ENCODE results near the gene GLRX5. TPM values are rescaled to one million over a fixed set of nuclear protein-coding genes. Genes with fewer than 3 reads are reported as not detected.
A peak's percentile ranks its signal among the peaks of the same experiment; 100 is the strongest.

The GLRX5 gene
- total RNA-seq, 1 donor from 2014 or later, result 24.6 TPM

DNA sequence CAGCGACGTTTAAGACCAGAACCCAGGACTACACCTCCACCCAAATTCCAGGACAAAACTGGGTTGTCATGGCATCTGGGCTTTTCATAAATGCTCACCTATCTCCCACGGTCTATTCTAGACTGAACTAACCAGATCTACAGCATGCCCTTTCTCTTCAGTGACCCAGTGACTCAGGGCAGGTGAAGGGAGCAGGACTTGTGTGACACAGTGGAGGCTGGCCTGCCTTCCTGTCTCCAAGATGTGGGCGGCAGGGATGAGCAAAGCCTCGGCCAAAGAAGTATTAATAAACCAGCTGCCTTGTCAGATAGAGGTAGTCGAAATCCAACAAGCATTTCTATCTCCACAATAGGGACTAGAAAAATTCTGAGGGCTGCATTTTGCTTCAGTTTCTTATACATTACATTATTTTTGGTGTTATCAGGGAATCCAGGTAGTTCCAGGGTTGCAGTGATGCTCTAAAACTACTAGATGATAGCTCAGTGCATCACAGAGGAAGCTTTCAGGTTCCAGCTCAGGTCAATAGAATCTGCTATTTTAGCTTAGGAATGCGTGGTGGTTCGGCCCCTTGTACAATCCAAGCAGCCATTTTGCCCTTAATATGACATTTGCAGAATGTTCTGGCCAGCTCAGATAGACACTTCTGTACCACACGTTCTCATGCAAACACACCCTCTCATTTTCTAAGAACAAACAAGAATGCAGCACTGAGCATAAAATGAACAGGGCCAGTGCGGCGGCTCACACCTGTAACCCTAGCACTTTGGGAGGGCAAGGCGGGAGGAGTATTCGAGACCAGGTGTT is 4.2 kb upstream of the GLRX5 start:
- no peaks in the 10 kb centered on the region for H3K9me3 ChIP-seq

DNA sequence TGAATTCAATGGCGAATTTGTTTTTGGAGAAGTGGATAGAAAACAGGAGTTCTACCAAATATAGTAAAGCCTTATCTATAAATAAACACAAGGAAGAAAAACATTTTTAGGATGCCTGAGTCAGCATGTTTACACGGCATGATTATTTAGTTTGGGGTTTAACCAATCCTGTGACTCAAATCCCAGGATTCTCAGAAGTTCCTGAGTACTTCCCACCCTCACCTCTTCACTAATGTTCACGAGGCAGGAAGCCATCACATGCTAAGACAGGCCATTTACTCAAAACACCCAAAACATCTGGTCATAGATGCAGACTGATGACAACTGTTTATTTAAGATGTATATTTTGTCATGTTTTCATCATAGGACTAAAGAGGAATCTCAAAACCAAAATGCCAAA is 3.4 kb upstream of the GLRX5 start:
- Histone ChIP-seq H3K4me3 (peak overlapping the region in 1 of 2 donors; percentile 14), H3K27me3 (no peaks in the 10 kb centered on the region), H3K4me1 (peaks cover 27 to 53% of the 10 kb centered on the region in 2 donors), H3K9me3 (no peaks in the 10 kb centered on the region), H3K27ac (peak overlapping the region; percentile 53 to 60), H3K36me3 (no peaks in the 10 kb centered on the region)
- intact Hi-C loops (cut with DNase I), result loop anchor here (5.0 to 10.0 kb wide), 4 partner anchors 207 to 1266 kb away; partner anchors contain the start of genes ATG2B, GSKIP, PAPOLA and VRK1
- DNase-seq (ENCODE audit: low spot score in 2 of 2), result no peak
- TF ChIP-seq, protein P1, sequence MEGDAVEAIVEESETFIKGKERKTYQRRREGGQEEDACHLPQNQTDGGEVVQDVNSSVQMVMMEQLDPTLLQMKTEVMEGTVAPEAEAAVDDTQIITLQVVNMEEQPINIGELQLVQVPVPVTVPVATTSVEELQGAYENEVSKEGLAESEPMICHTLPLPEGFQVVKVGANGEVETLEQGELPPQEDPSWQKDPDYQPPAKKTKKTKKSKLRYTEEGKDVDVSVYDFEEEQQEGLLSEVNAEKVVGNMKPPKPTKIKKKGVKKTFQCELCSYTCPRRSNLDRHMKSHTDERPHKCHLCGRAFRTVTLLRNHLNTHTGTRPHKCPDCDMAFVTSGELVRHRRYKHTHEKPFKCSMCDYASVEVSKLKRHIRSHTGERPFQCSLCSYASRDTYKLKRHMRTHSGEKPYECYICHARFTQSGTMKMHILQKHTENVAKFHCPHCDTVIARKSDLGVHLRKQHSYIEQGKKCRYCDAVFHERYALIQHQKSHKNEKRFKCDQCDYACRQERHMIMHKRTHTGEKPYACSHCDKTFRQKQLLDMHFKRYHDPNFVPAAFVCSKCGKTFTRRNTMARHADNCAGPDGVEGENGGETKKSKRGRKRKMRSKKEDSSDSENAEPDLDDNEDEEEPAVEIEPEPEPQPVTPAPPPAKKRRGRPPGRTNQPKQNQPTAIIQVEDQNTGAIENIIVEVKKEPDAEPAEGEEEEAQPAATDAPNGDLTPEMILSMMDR (IDR thresholded peaks at IDR 0.05), result no peak

More for the DNA sequence above, 4.2 kb upstream of the GLRX5 start:
- intact Hi-C loops (cut with DNase I), result loop anchor here (5.0 to 10.0 kb wide), 4 partner anchors 206 to 1267 kb away; partner anchors contain the start of genes ATG2B, GSKIP, PAPOLA and VRK1
- Histone ChIP-seq H3K4me1 (peaks cover 25 to 53% of the 10 kb centered on the region in 2 donors), H3K27me3 (no peaks in the 10 kb centered on the region), H3K36me3 (no peaks in the 10 kb centered on the region), H3K4me3 (no peak overlapping the region), H3K27ac (peak overlapping the region; percentile 53 to 60)
- TF ChIP-seq, protein P1 (IDR thresholded peaks at IDR 0.05), result no peak
- no peak for DNase-seq (ENCODE audit: low spot score in 2 of 2)

DNA sequence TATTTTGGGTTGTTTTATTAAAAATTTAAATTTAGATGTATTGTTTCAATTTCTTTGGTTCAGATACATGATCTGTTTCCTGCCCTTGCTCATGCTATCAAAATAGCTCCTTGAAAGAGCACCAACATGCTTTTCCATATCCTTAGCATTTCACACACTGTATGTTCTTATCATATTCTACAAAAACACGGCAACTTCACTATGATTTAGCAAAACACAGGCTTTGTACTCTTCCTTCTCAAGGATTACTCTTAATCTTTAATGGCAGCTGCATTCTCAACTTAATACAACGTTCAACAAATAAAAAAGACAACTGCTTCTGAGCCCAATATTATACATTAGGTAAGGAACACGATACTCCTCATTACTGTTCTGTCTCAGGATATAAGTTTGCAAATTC is 2.9 kb upstream of the GLRX5 start:
- no peaks in the 10 kb centered on the region for H3K36me3 ChIP-seq
- H3K4me3 ChIP-seq, result peak overlapping the region in 1 of 2 donors; percentile 14
- H3K9me3 ChIP-seq, result no peaks in the 10 kb centered on the region
- intact Hi-C loops (cut with DNase I), result loop anchor here (5.0 to 10.0 kb wide), 4 partner anchors 207 to 1265 kb away; partner anchors contain the start of genes ATG2B, GSKIP, PAPOLA and VRK1
- TF ChIP-seq, protein P1 (IDR thresholded peaks at IDR 0.05), result no peak
- DNase-seq (ENCODE audit: low spot score in 2 of 2), result no peak
- H3K27me3 ChIP-seq, result no peaks in the 10 kb centered on the region
- peaks cover 26 to 54% of the 10 kb centered on the region in 2 donors for H3K4me1 ChIP-seq
- H3K27ac ChIP-seq, result peak overlapping the region; percentile 53 to 60

DNA sequence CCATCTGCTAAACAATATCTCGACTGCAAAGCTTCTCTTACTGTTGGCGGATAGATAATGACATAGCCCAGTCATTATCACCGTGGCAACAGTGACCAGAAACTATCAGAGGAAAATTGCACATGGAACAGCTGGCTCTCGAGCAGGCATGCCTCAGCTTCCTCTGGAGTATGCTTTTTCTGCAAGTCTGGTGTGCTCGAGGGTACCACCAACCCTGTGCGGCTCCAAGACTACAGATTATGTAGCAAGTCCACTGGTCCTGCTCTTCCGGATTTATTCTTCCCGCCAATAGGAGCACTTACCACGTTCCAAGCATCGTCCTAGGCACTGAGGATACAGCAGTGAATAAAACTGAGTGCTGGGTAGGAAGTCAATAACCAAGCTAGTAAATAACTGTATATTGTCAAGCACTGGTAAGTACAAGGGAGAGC is 1.4 kb upstream of the GLRX5 start:
- intact Hi-C loops (cut with DNase I), result loop anchor here (5.0 to 10.0 kb wide), 4 partner anchors 209 to 1264 kb away; partner anchors contain the start of genes ATG2B, GSKIP, PAPOLA and VRK1
- peak overlapping the region; percentile 76 to 84 for H3K27ac ChIP-seq

DNA sequence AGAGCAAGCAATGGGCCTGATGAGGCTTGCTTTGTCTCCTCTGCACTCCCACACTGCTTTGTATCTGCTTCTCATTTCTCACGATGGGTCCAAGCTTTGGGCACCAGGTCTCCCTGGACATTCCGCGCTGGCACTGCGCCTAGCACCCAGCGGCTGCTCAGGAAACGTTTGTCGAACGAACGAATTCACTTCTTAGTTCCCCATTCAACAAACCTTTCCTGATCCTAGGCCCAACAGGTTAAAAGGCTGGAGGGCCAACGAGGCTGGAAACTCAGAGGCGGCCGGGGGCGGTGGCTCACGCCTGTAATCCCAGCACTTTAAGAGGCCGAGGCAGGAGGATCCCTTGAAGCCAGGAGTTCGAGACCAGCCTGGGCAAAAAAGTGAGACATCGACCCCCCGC is 1.0 kb upstream of the GLRX5 start:
- Histone ChIP-seq H3K27ac (peak overlapping the region; percentile 76 to 84), H3K36me3 (no peaks in the 10 kb centered on the region), H3K9me3 (no peaks in the 10 kb centered on the region), H3K27me3 (no peaks in the 10 kb centered on the region), H3K4me1 (peaks cover 26 to 46% of the 10 kb centered on the region in 2 donors), H3K4me3 (peak overlapping the region; percentile 75 to 85)
- TF ChIP-seq, protein P1 (IDR thresholded peaks at IDR 0.05), result no peak
- intact Hi-C loops (cut with DNase I), result loop anchor here (2.0 to 10.0 kb wide), 5 partner anchors 209 to 1263 kb away; partner anchors contain the start of genes ATG2B, DICER1, GSKIP and PAPOLA
- DNase-seq (ENCODE audit: low spot score in 2 of 2), result no peak

More for the DNA sequence above, 1.4 kb upstream of the GLRX5 start:
- DNase-seq (ENCODE audit: low spot score in 2 of 2), result no peak
- H3K4me1 ChIP-seq, result peaks cover 26 to 46% of the 10 kb centered on the region in 2 donors
- TF ChIP-seq, protein P1 (IDR thresholded peaks at IDR 0.05), result no peak
- no peaks in the 10 kb centered on the region for H3K36me3 ChIP-seq
- peak overlapping the region; percentile 75 to 85 for H3K4me3 ChIP-seq
- H3K9me3 ChIP-seq, result no peaks in the 10 kb centered on the region
- no peaks in the 10 kb centered on the region for H3K27me3 ChIP-seq
